WTC11 (cell line): ENCODE measurements around the gene PLRG1. TPM values are rescaled to one million over a fixed set of nuclear protein-coding genes. Genes with fewer than 3 reads are reported as not detected.

Experiments used
- ATAC-seq: fragments of 200-7000 bp; cut with Tn5 transposase; 2 replicates; pipeline ENCODE4 v1.10.0; 2021; ENCODE audit warnings: mild to moderate bottlenecking, moderate library complexity
- CTCF ChIA-PET: fragments of 300-600 bp; sonication (Branson Sonifier 250); formaldehyde crosslinking; loops from one replicate; lab custom pipeline; 2021; ENCODE audit warnings: antibody characterized with exemption; lab: Charles Lee
- POLR2A ChIA-PET: fragments of 350-600 bp; sonication (Branson Sonifier 250); formaldehyde crosslinking; loops from one replicate; lab custom pipeline; 2021; ENCODE audit warnings: antibody characterized with exemption; lab: Charles Lee
- DNase-seq: peaks from one replicate; pipeline ENCODE4 v3.0.0; 2021; ENCODE audit warnings: low spot score
- H3K27ac Mint-ChIP-seq: 2 replicates; pipeline ENCODE4 v1.8.0; 2021; ENCODE audit warnings: mixed read lengths
- H3K27me3 Mint-ChIP-seq: 2 replicates; pipeline ENCODE4 v1.8.0; 2021; ENCODE audit warnings: low read depth, mild to moderate bottlenecking, moderate library complexity, mixed read lengths
- H3K36me3 Mint-ChIP-seq: 2 replicates; pipeline ENCODE4 v1.8.0; 2021; ENCODE audit warnings: mixed read lengths
- H3K4me1 Mint-ChIP-seq: 2 replicates; pipeline ENCODE4 v1.8.0; 2022; ENCODE audit warnings: mixed read lengths
- H3K4me3 Mint-ChIP-seq: 2 replicates; pipeline ENCODE4 v1.8.0; 2021; ENCODE audit warnings: mild to moderate bottlenecking, moderate library complexity, mixed read lengths
- H3K9me3 Mint-ChIP-seq: 2 replicates; pipeline ENCODE4 v1.8.0; 2021; ENCODE audit warnings: mixed read lengths
- AFF4 ChIP-seq: sonication (generic); formaldehyde crosslinking; IDR thresholded peaks from 2 replicates; pipeline ENCODE4 v1.8.1; 2023; ENCODE audit warnings: mild to moderate bottlenecking, missing genetic modification reagents, borderline replicate concordance
- ATF1 ChIP-seq: sonication (generic); formaldehyde crosslinking; IDR thresholded peaks from 2 replicates; pipeline ENCODE4 v1.8.1; 2023; ENCODE audit warnings: mild to moderate bottlenecking, moderate library complexity, missing genetic modification reagents
- CREB1 ChIP-seq: sonication (generic); formaldehyde crosslinking; IDR thresholded peaks from 2 replicates; pipeline ENCODE4 v1.8.0; 2023; ENCODE audit warnings: mild to moderate bottlenecking, missing genetic modification reagents
- CREM ChIP-seq: sonication (generic); formaldehyde crosslinking; IDR thresholded peaks from 2 replicates; pipeline ENCODE4 v1.8.1; 2022; ENCODE audit warnings: mild to moderate bottlenecking, missing genetic modification reagents, moderate library complexity
- CTCF ChIP-seq: fragments of 200-600 bp; IDR thresholded peaks from 2 replicates; pipeline ENCODE4 v1.8.0; 2022; ENCODE audit warnings: antibody characterized with exemption
- E2F4 ChIP-seq: sonication (generic); formaldehyde crosslinking; IDR thresholded peaks from 2 replicates; pipeline ENCODE4 v1.8.1; 2022; ENCODE audit warnings: low read depth, mild to moderate bottlenecking, moderate library complexity, missing genetic modification reagents, borderline replicate concordance
- HMGA2 ChIP-seq: fragments of 250-450 bp; sonication (Bioruptor Pico); IDR thresholded peaks from 2 replicates; pipeline ENCODE4 v1.4.0; 2021; ENCODE audit warnings: mild to moderate bottlenecking, moderate library complexity
- MXD4 ChIP-seq: fragments of 250-450 bp; sonication (Bioruptor Pico); IDR thresholded peaks from 2 replicates; pipeline ENCODE4 v1.8.0; 2021; ENCODE audit warnings: mild to moderate bottlenecking, moderate library complexity, borderline replicate concordance
- MYBL2 ChIP-seq: sonication (generic); formaldehyde crosslinking; IDR thresholded peaks from 2 replicates; pipeline ENCODE4 v1.8.1; 2023; ENCODE audit warnings: mild to moderate bottlenecking, moderate library complexity, missing genetic modification reagents
- NFYB ChIP-seq: sonication (generic); formaldehyde crosslinking; conservative IDR thresholded peaks from 2 replicates; pipeline ENCODE4 v1.8.0; 2022; ENCODE audit warnings: low read depth, missing genetic modification reagents
- NR2C2 ChIP-seq: sonication (generic); formaldehyde crosslinking; IDR thresholded peaks from 2 replicates; pipeline ENCODE4 v1.8.0; 2022; ENCODE audit warnings: mild to moderate bottlenecking, missing genetic modification reagents
- NR3C1 ChIP-seq: sonication (generic); formaldehyde crosslinking; conservative IDR thresholded peaks from 2 replicates; pipeline ENCODE4 v1.8.1; 2023; ENCODE audit warnings: low read depth, mild to moderate bottlenecking, missing genetic modification reagents
- OVOL2 ChIP-seq: fragments of 250-450 bp; sonication (Bioruptor Pico); IDR thresholded peaks from 2 replicates; pipeline ENCODE4 v1.9.0; 2021; ENCODE audit warnings: mild to moderate bottlenecking, borderline replicate concordance
- RELA ChIP-seq: sonication (generic); formaldehyde crosslinking; IDR thresholded peaks from 2 replicates; pipeline ENCODE4 v1.8.1; 2022; ENCODE audit warnings: missing genetic modification reagents, mild to moderate bottlenecking, borderline replicate concordance
- SP1 ChIP-seq: sonication (generic); formaldehyde crosslinking; conservative IDR thresholded peaks from 2 replicates; pipeline ENCODE4 v1.8.1; 2022; ENCODE audit warnings: missing genetic modification reagents
- USF1 ChIP-seq: sonication (generic); formaldehyde crosslinking; IDR thresholded peaks from 2 replicates; pipeline ENCODE4 v1.8.0; 2022; ENCODE audit warnings: mild to moderate bottlenecking, missing genetic modification reagents
- ZBTB43 ChIP-seq: sonication (generic); formaldehyde crosslinking; IDR thresholded peaks from 2 replicates; pipeline ENCODE4 v1.8.1; 2023; ENCODE audit warnings: mild to moderate bottlenecking, missing genetic modification reagents
- ZNF219 ChIP-seq: sonication (generic); formaldehyde crosslinking; IDR thresholded peaks from 2 replicates; pipeline ENCODE4 v1.8.0; 2023; ENCODE audit warnings: missing genetic modification reagents, mild to moderate bottlenecking, borderline replicate concordance
- ZNF423 ChIP-seq: fragments of 250-450 bp; sonication (Bioruptor Pico); IDR thresholded peaks from 2 replicates; pipeline ENCODE4 v2.1.2; 2022; ENCODE audit warnings: mild to moderate bottlenecking, moderate library complexity
- ZNF532 ChIP-seq: fragments of 250-450 bp; sonication (Bioruptor Pico); IDR thresholded peaks from 2 replicates; pipeline ENCODE4 v1.9.0; 2021; ENCODE audit warnings: mild to moderate bottlenecking, borderline replicate concordance
- total RNA-seq: library from RNA; stranded (reverse); gene quantifications from 3 replicates; pipeline ENCODE4 v1.2.3, GENCODE V29; 2021

The PLRG1 gene
- total RNA-seq, 1 experiment from 2014 or later = 84.8 TPM

- TF ChIP-seq OVOL2 (CRISPR knock-in tag) (no peak), ZNF532 (CRISPR knock-in tag) (peak; percentile 66; the same call in 1 of the 2 replicates), ZNF219 (peak; percentile 96), ZNF423 (no peak), USF1 (CRISPR knock-in tag) (peak; percentile 83), NR2C2 (CRISPR knock-in tag) (peak; percentile 86), MXD4 (CRISPR knock-in tag) (no peak), HMGA2 (CRISPR knock-in tag) (no peak), SP1 (CRISPR knock-in tag) (0 out of 2 replicates have a peak, but pooled peaks have one; percentile 22), CREB1 (peak; percentile 96), CREM (CRISPR knock-in tag) (peak; percentile 73; the same call in 1 of the 2 replicates), CTCF (no peak)
These were observed 59.4 kb downstream of the PLRG1 start (continued) for GRCh38 chr4:154490583-154491340.

GRCh38 chr4:154490234-154490582 is 60.0 kb downstream of the PLRG1 start:
- CTCF ChIA-PET = interaction anchor here (0.6 to 2.1 kb wide), 4 partner anchors 9 to 254 kb away, joined by 3 to 8 read pairs (median 4); partner anchors contain the start of gene LRAT
- POLR2A ChIA-PET = interaction anchor here (1.0 kb wide), 1 partner anchor 16 kb away, joined by 4 read pairs; no protein-coding TSS in a partner anchor
- no peak for DNase-seq
- peaks cover 16% of the 10 kb centered on the region for H3K4me1 Mint-ChIP-seq
- ATAC-seq = peak; percentile 19
- H3K27ac Mint-ChIP-seq = no peak overlapping the region
- H3K9me3 Mint-ChIP-seq = no peaks in the 10 kb centered on the region
- H3K36me3 Mint-ChIP-seq = no peaks in the 10 kb centered on the region
- H3K4me3 Mint-ChIP-seq = peak overlapping the region; percentile 80
- peaks cover 81% of the 10 kb centered on the region for H3K27me3 Mint-ChIP-seq
- TF ChIP-seq CTCF (no peak), NFYB (CRISPR knock-in tag) (0 out of 2 replicates have a peak, but pooled peaks have one; percentile 27), AFF4 (CRISPR knock-in tag) (no peak), MYBL2 (0 out of 2 replicates have a peak, but pooled peaks have one; percentile 19), NR3C1 (CRISPR knock-in tag) (0 out of 2 replicates have a peak, but pooled peaks have one; percentile 55), ZBTB43 (CRISPR knock-in tag) (peak; percentile 77; the same call in 1 of the 2 replicates), RELA (CRISPR knock-in tag) (no peak), E2F4 (CRISPR knock-in tag) (peak; percentile 26; the same call in 1 of the 2 replicates), ATF1 (CRISPR knock-in tag) (peak; percentile 4; the same call in 1 of the 2 replicates)
